ENCODE measurements around the gene PFKFB1. TPM values are rescaled to one million over a fixed set of nuclear protein-coding genes. Genes with fewer than 3 reads are reported as not detected.

Gene PFKFB1
- total RNA-seq, 1 experiment from 2014 or later, result 0.55 TPM

DNA sequence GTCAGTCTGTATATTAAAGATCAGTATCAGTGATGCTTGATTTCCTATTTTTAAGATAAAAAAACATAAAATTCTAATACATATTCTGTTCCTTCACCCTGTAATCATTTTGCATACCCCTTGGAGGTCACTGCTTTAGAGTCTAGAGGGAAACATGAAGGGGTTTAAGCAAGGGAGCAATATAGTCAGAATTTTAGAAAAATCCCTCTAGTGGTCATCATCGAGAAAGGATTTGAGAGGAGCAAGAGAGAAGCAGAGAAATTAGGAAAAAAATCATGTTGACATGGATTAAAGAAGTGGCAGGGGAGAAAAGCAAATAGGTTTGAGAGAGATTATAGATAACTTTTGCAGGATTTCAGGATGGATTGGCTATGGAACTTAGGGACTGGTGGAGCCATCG, 17.3 kb upstream of the PFKFB1 start:
- H2BK15ac ChIP-seq (ENCODE audit: low read depth, low read length), result no peak overlapping the region
- Mint-ChIP-seq H3K27ac (no peak overlapping the region), H3K36me3 (ENCODE audit: insufficient read depth in 1 of 3, low read depth in 3 of 3) (peaks cover 7 to 14% (median 9%) of the 10 kb centered on the region in 3 experiments), H3K9me3 (peaks cover 24 to 33% of the 10 kb centered on the region in 2 experiments), H3K4me3 (no peak overlapping the region), H3K27me3 (ENCODE audit: low read depth) (no peaks in the 10 kb centered on the region; the same call in 1 of the 2 replicates), H3K4me1 (peaks cover 0 to 4% of the 10 kb centered on the region in 2 experiments; a peak in 2 of 4 replicates)
- WGBS (ENCODE audit: extremely low coverage, insufficient read length, low lambda C conversion rate), result no CpG with 5 or more reads among the region's 2 CpGs
- H3K4me1 ChIP-seq (ENCODE audit: insufficient read depth, low read length), result no peaks in the 10 kb centered on the region
- H2BK5ac ChIP-seq (ENCODE audit: insufficient read length, low read length), result no peak overlapping the region
- no peak overlapping the region for H3K4me2 ChIP-seq (ENCODE audit: insufficient read depth, insufficient read length, low read length)
- no peaks in the 10 kb centered on the region for H4K20me1 ChIP-seq (ENCODE audit: control insufficient read depth, insufficient read depth, insufficient read length)
- H3K27me3 ChIP-seq (ENCODE audit: insufficient read depth, low read length), result no peaks in the 10 kb centered on the region
- no peak overlapping the region for H3K27ac ChIP-seq (ENCODE audit: insufficient read length, low read depth, low read length)
- no peak overlapping the region for H4K91ac ChIP-seq (ENCODE audit: insufficient read length, low read depth, low read length)
- H4K8ac ChIP-seq (replicated peaks; ENCODE audit: insufficient read length, low read depth, low read length), result no peak overlapping the region
- no peaks in the 10 kb centered on the region for H3K79me2 ChIP-seq (ENCODE audit: insufficient read depth, low read length)
- no peak overlapping the region for H3K4ac ChIP-seq (ENCODE audit: low read depth, low read length)
- TF ChIP-seq CTCF (conservative IDR thresholded peaks at IDR 0.05), result peak; percentile 52
- no peak overlapping the region for H3K14ac ChIP-seq (ENCODE audit: insufficient read depth, low read length)
- no peaks in the 10 kb centered on the region for H3K79me1 ChIP-seq (ENCODE audit: insufficient read depth, low read depth, low read length, poor library complexity, severe bottlenecking)
- no peak overlapping the region for H2AFZ ChIP-seq (ENCODE audit: low read length)
- no peak overlapping the region for H2BK120ac ChIP-seq (ENCODE audit: low read depth, low read length, poor library complexity, severe bottlenecking)
- H3K56ac ChIP-seq (ENCODE audit: insufficient read length, low read depth, low read length), result no peak overlapping the region
- H2BK20ac ChIP-seq (ENCODE audit: low read depth, low read length, poor library complexity, severe bottlenecking), result no peak overlapping the region
- no peak overlapping the region for H3K23ac ChIP-seq (ENCODE audit: insufficient read length, low read depth, low read length)
- no peak overlapping the region for H3T11ph ChIP-seq (ENCODE audit: low read length)
- H3K9me3 ChIP-seq (ENCODE audit: control insufficient read depth, low read depth, low read length), result peaks cover 30% of the 10 kb centered on the region
- H2AK5ac ChIP-seq (ENCODE audit: insufficient read length, low read length), result no peak overlapping the region
- H2BK12ac ChIP-seq (ENCODE audit: insufficient read length, low read depth, low read length), result no peak overlapping the region
- DNase-seq, result no peak
- H3K18ac ChIP-seq (ENCODE audit: insufficient read length, low read depth, low read length), result no peak overlapping the region
- no peaks in the 10 kb centered on the region for H3K23me2 ChIP-seq (ENCODE audit: insufficient read length, low read depth, low read length, poor library complexity, severe bottlenecking)
- H4K5ac ChIP-seq (ENCODE audit: insufficient read length, low read depth, low read length), result no peak overlapping the region
- H3K9ac ChIP-seq (ENCODE audit: extremely low read depth, insufficient read length, low read length), result no peak overlapping the region

Measured in H9 (cell line).